GM12873 (cell line): ENCODE data around the gene HS6ST3.

Experiments used
- CTCF ChIP-seq: IDR thresholded peaks from 2 replicates; pipeline ENCODE4 v1.5.1; 2012; ENCODE audit warnings: low read depth, mild to moderate bottlenecking, moderate library complexity, low read length, control low read depth; ENCODE audit not compliant: insufficient read depth; ENCODE audit errors: missing control alignments

HS6ST3 gene

GRCh38 chr13:96089139-96089538, 768 bp upstream of the HS6ST3 start:
- no peak for TF ChIP-seq CTCF

GRCh38 chr13:96090240-96091101, 564 bp downstream of the HS6ST3 start:
- TF ChIP-seq CTCF: no peak

GRCh38 chr13:96091164-96092117, 1.5 kb downstream of the HS6ST3 start:
- no peak for TF ChIP-seq CTCF

- no peak for TF ChIP-seq CTCF
Observed at GRCh38 chr13:96093296-96094006, 3.5 kb downstream of the HS6ST3 start.

DNA sequence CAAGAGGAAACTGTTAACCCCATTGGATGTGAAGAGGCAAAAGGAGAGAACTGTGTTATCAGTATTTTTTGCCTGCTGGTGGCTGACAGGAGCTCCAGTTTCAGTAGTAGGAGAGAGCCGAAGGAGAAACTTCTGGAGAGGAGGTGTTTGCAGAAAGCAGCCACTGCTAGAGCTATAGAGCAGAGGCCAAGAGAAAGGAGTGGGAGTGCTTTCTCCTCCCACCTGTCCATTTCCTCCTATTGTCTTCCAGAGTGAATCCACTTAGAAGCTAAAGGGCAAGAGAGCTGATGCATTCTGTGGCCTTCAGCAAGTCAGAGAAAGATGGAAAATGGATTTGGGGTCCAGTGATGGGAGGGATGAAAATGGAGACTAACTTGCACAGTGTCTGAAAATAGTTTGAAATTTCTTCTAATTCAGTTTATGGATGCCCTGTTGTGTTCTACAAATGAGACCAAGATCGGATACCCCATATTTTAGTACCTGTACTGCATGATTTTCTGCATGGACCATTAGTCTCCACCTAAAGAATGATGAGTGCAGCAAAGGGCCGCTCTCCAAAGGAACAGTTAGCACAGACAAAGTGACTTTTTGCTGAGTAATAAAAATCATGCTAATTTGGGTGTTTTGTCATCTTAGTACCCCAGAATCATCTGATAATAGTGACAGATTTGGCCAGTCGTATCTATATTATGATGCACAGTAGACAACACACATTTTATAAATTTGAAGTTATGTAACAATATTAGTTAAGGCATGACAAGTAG, 10.7 kb downstream of the HS6ST3 start:
- TF ChIP-seq CTCF: no peak

DNA sequence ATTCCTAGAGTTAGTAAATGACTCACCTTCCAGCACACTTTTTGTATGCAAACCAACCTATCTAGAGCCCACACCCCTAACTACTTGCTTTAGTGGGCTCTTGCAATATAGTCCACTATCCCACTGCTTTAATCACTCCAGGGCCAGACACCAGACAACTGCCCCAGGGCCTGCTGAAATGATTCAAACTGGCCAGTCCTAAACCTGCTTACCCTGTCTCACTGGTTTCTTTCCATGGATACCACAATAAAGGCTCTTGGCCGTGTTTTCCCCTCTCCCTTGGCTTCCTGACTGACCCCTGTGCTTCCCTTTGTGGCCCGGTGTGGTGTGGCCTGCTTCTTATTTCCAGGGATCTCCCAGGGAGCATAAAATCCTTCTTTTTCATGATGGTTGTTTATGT, 14.6 kb downstream of the HS6ST3 start:
- TF ChIP-seq CTCF: no peak
